Prostate gland (tissue), 2 donors: ENCODE data around the gene ASB18.

ENCODE experiments used
- CTCF ChIP-seq, 4 experiments: fragments of 200-600 bp in 2 of 4; fragments of 450-650 bp in 2 of 4; sonication (generic) in 2 of 4; IDR thresholded peaks; 1 replicate in 3 of 4; 2 replicates in 1 of 4; pipeline ENCODE4 v1.5.1; 2016 to 2019; ENCODE audit warnings: antibody characterized with exemption in 4 of 4, mild to moderate bottlenecking in 2 of 4, moderate library complexity in 2 of 4
- POLR2A ChIP-seq: fragments of 450-650 bp; IDR thresholded peaks from one replicate; pipeline ENCODE4 v1.6.1; 2016; ENCODE audit warnings: antibody characterized with exemption, mild to moderate bottlenecking

- TF ChIP-seq CTCF (IDR thresholded peaks at IDR 0.05) (no peak), POLR2A (no peak)
Measured at GRCh38 chr2:236207472-236207871, 56.7 kb downstream of the ASB18 start.
